ENCODE data around the gene PGAP2. TPM values are rescaled to one million over a fixed set of nuclear protein-coding genes. Genes with fewer than 3 reads are reported as not detected.
"Not testable (repeated sequence)": the region's sequence is repeated elsewhere in the genome, so short reads cannot be mapped to it uniquely, and the experiment has no call there.

The PGAP2 gene
- total RNA-seq, 4 donors from 2014 or later = 8.1 to 15.1 (median 10.8) TPM

- no peak overlapping the region for H3K27ac ChIP-seq
- H3K4me3 ChIP-seq = no peak overlapping the region
- H3K36me3 ChIP-seq = no peaks in the 10 kb centered on the region
- 73% methylated on average over 4 of the region's 4 CpGs for WGBS, 2 donors
- no peaks in the 10 kb centered on the region for H3K27me3 ChIP-seq
- peaks cover 0 to 60% (median 47%) of the 10 kb centered on the region in 4 donors for H3K4me1 ChIP-seq
- H3K9me3 ChIP-seq = no peaks in the 10 kb centered on the region
- no peak for DNase-seq (ENCODE audit: low spot score in 2 of 2)
- TF ChIP-seq EP300 (IDR thresholded peaks at IDR 0.05) = no peak
- no peak for TF ChIP-seq POLR2A (IDR thresholded peaks at IDR 0.05)
- TF ChIP-seq CTCF (IDR thresholded peaks at IDR 0.05) = no peak
Measured at GRCh38 chr11:3859373-3859881, 51.1 kb downstream of the PGAP2 start.

GRCh38 chr11:3860375-3860774 is 52.0 kb downstream of the PGAP2 start:
- TF ChIP-seq POLR2A (IDR thresholded peaks at IDR 0.05) (no peak), CTCF (IDR thresholded peaks at IDR 0.05) (no peak), EP300 (IDR thresholded peaks at IDR 0.05) (no peak)
- WGBS, 2 donors = 93 to 98% methylated on average over 2 of the region's 2 CpGs
- no peaks in the 10 kb centered on the region for H3K9me3 ChIP-seq
- DNase-seq (ENCODE audit: low spot score in 2 of 2) = no peak
- no peaks in the 10 kb centered on the region for H3K27me3 ChIP-seq
- H3K4me3 ChIP-seq = no peak overlapping the region
- peaks cover 0 to 66% (median 48%) of the 10 kb centered on the region in 4 donors for H3K4me1 ChIP-seq
- H3K36me3 ChIP-seq = no peaks in the 10 kb centered on the region
- no peak overlapping the region for H3K27ac ChIP-seq

GRCh38 chr11:3860898-3861393 is 52.6 kb downstream of the PGAP2 start:
- peaks cover 0 to 72% (median 54%) of the 10 kb centered on the region in 4 donors for H3K4me1 ChIP-seq
- H3K27ac ChIP-seq; H3K4me3 ChIP-seq; DNase-seq (ENCODE audit: low spot score in 2 of 2); H3K9me3 ChIP-seq; H3K36me3 ChIP-seq; H3K27me3 ChIP-seq: not testable (repeated sequence)
- 85 to 87% methylated on average over 4 of the region's 4 CpGs for WGBS, 2 donors

GRCh38 chr11:3861683-3862082 is 53.3 kb downstream of the PGAP2 start:
- Histone ChIP-seq H3K4me3 (no peak overlapping the region), H3K9me3 (no peaks in the 10 kb centered on the region), H3K36me3 (no peaks in the 10 kb centered on the region), H3K27me3 (no peaks in the 10 kb centered on the region), H3K4me1 (peaks cover 0 to 74% (median 60%) of the 10 kb centered on the region in 4 donors), H3K27ac (no peak overlapping the region)
- 22 to 23% methylated on average over 1 of the region's 1 CpG for WGBS, 2 donors
- TF ChIP-seq EP300 (IDR thresholded peaks at IDR 0.05) (no peak), POLR2A (IDR thresholded peaks at IDR 0.05) (no peak)
- no peak for DNase-seq (ENCODE audit: low spot score in 2 of 2)

GRCh38 chr11:3865388-3866193 is 57.2 kb downstream of the PGAP2 start:
- Histone ChIP-seq H3K4me1 (peaks cover 4 to 51% (median 31%) of the 10 kb centered on the region in 4 donors), H3K27me3 (no peaks in the 10 kb centered on the region), H3K27ac (peak overlapping the region in 3 of 4 donors; percentile 25 to 72 (median 65)), H3K4me3 (no peak overlapping the region), H3K36me3 (no peaks in the 10 kb centered on the region), H3K9me3 (no peaks in the 10 kb centered on the region)
- TF ChIP-seq POLR2A (IDR thresholded peaks at IDR 0.05) = no peak
- no peak for TF ChIP-seq CTCF (IDR thresholded peaks at IDR 0.05)
- TF ChIP-seq EP300 (IDR thresholded peaks at IDR 0.05) = no peak
- DNase-seq (ENCODE audit: low spot score in 2 of 2) = no peak
- WGBS, 2 donors = 33 to 39% methylated on average over 3 of the region's 3 CpGs

- no peak for DNase-seq (ENCODE audit: low spot score in 2 of 2)
- TF ChIP-seq EP300 (IDR thresholded peaks at IDR 0.05) = no peak
- no peak for TF ChIP-seq POLR2A (IDR thresholded peaks at IDR 0.05)
- TF ChIP-seq CTCF (IDR thresholded peaks at IDR 0.05) = no peak
- 74 to 79% methylated on average over 5 of the region's 5 CpGs for WGBS, 2 donors
Measured at GRCh38 chr11:3866206-3866605, 57.8 kb downstream of the PGAP2 start.

More at GRCh38 chr11:3866206-3866605, 57.8 kb downstream of the PGAP2 start:
- Histone ChIP-seq H3K36me3 (no peaks in the 10 kb centered on the region), H3K4me3 (no peak overlapping the region), H3K4me1 (peaks cover 4 to 44% (median 30%) of the 10 kb centered on the region in 4 donors), H3K27me3 (no peaks in the 10 kb centered on the region), H3K9me3 (no peaks in the 10 kb centered on the region), H3K27ac (peak overlapping the region in 3 of 4 donors; percentile 25 to 72 (median 65))
